GM12878 (cell line): Measurements from ENCODE around the gene TMED5. TPM values are rescaled to one million over a fixed set of nuclear protein-coding genes. Genes with fewer than 3 reads are reported as not detected.

Experiments used
- ATF3 ChIP-seq: IDR thresholded peaks from 2 replicates; pipeline ENCODE4 v1.6.1; 2011; ENCODE audit warnings: low read depth, mild to moderate bottlenecking, low read length, moderate library complexity, borderline replicate concordance; ENCODE audit errors: extremely low read depth
- BACH1 ChIP-seq: fragments of 450-650 bp; IDR thresholded peaks from 2 replicates; pipeline ENCODE4 v1.6.1; 2017; ENCODE audit warnings: mild to moderate bottlenecking, borderline replicate concordance
- BCL11A ChIP-seq: IDR thresholded peaks from 2 replicates; pipeline ENCODE4 v1.6.1; 2011; ENCODE audit warnings: low read depth, low read length
- EED ChIP-seq: sonication (generic); IDR thresholded peaks from 2 replicates; pipeline ENCODE4 v1.6.1; 2016; ENCODE audit warnings: antibody characterized with exemption, low read depth
- FOXK2 ChIP-seq: fragments of 450-650 bp; IDR thresholded peaks from 2 replicates; pipeline ENCODE4 v1.6.1; 2017; ENCODE audit warnings: mild to moderate bottlenecking, moderate library complexity
- GATAD2B ChIP-seq: fragments of 450-650 bp; conservative IDR thresholded peaks from 2 replicates; pipeline ENCODE4 v1.6.1; 2017; ENCODE audit warnings: low read depth, mild to moderate bottlenecking, moderate library complexity
- HDAC6 ChIP-seq: fragments of 200-600 bp; sonication (generic); IDR thresholded peaks from one replicate; pipeline ENCODE4 v1.8.0; 2017; ENCODE audit warnings: antibody characterized with exemption; ENCODE audit not compliant: unreplicated experiment
- JUNB ChIP-seq: IDR thresholded peaks from 2 replicates; pipeline ENCODE4 v1.6.1; 2016; ENCODE audit warnings: antibody characterized with exemption, mild to moderate bottlenecking
- JUND ChIP-seq: IDR thresholded peaks from 2 replicates; pipeline ENCODE4 v1.6.1; 2012; ENCODE audit warnings: low read depth, mild to moderate bottlenecking, low read length, improper control_type of control experiment, moderate library complexity
- KAT2A ChIP-seq: conservative IDR thresholded peaks from 2 replicates; pipeline ENCODE4 v1.6.1; 2011; ENCODE audit warnings: low read depth, low read length; ENCODE audit not compliant: control insufficient read depth
- KLF5 ChIP-seq: fragments of 450-650 bp; IDR thresholded peaks from 2 replicates; pipeline ENCODE4 v1.6.1; 2014; ENCODE audit warnings: mild to moderate bottlenecking; ENCODE audit not compliant: partially characterized antibody
- MTA2 ChIP-seq: fragments of 450-650 bp; IDR thresholded peaks from 2 replicates; pipeline ENCODE4 v1.6.1; 2016; ENCODE audit warnings: low read depth, mild to moderate bottlenecking, moderate library complexity
- NR2F1 ChIP-seq: fragments of 450-650 bp; conservative IDR thresholded peaks from 2 replicates; pipeline ENCODE4 v1.6.1; 2017; ENCODE audit warnings: mild to moderate bottlenecking
- NRF1 ChIP-seq: conservative IDR thresholded peaks from 2 replicates; pipeline ENCODE4 v1.6.1; 2011; ENCODE audit warnings: mild to moderate bottlenecking, low read depth, low read length, improper control_type of control experiment
- PAX8 ChIP-seq: fragments of 450-650 bp; IDR thresholded peaks from 2 replicates; pipeline ENCODE4 v1.6.1; 2017; ENCODE audit warnings: mild to moderate bottlenecking, moderate library complexity
- SMAD1 ChIP-seq: fragments of 450-650 bp; IDR thresholded peaks from 2 replicates; pipeline ENCODE4 v1.6.1; 2018; ENCODE audit warnings: mild to moderate bottlenecking, low read depth; ENCODE audit not compliant: partially characterized antibody
- SP1 ChIP-seq: IDR thresholded peaks from one replicate; pipeline ENCODE4 v1.6.1; 2011; ENCODE audit warnings: low read depth, low read length
- YBX1 ChIP-seq: fragments of 450-650 bp; IDR thresholded peaks from 2 replicates; pipeline ENCODE4 v1.6.1; 2016; ENCODE audit warnings: antibody characterized with exemption
- ZBED1 ChIP-seq: IDR thresholded peaks from 2 replicates; pipeline ENCODE4 v1.6.1; 2016; ENCODE audit warnings: borderline replicate concordance
- ZBTB33 ChIP-seq: fragments of 450-650 bp; IDR thresholded peaks from 2 replicates; pipeline ENCODE4 v1.6.1; 2017; ENCODE audit warnings: mild to moderate bottlenecking
- ZNF24 ChIP-seq: fragments of 450-650 bp; IDR thresholded peaks from 2 replicates; pipeline ENCODE4 v1.6.1; 2017; ENCODE audit warnings: antibody characterized with exemption, mild to moderate bottlenecking
- ZNF274 ChIP-seq: IDR thresholded peaks from one replicate; pipeline ENCODE4 v1.8.0; 2011; ENCODE audit not compliant: insufficient read length, insufficient read depth
- polyA plus RNA-seq, 11 experiments: library from polyadenylated mRNA; depleted of rRNA in 4 of 11; unstranded in 6 of 11; stranded (reverse) in 5 of 11; fragments of >200 nt; fragmentation: Nextera tagmentation in 4 of 11; fragmentation: Illumina TruSeq in 1 of 11; extraction: Ambion mirVana in 4 of 11; extraction: Trizol in 1 of 11; gene quantifications; 1 replicate in 1 of 11; 2 replicates in 10 of 11; pipeline versions ENCODE4 v1.2.1 to v1.2.3, GENCODE V29; 2011 to 2016; ENCODE audit warnings: inconsistent platforms in 2 of 11, missing spikeins in 2 of 11, low read depth in 1 of 11
- total RNA-seq, 4 experiments: library from RNA; depleted of rRNA in 3 of 4; stranded (reverse); fragments of >200 nt in 3 of 4; fragmentation: Illumina TruSeq in 1 of 4; extraction: Trizol in 1 of 4; gene quantifications; 2 replicates each; pipeline versions ENCODE4 v1.2.1 to v1.2.3, GENCODE V29; 2013 to 2021
- TF ChIP-seq, protein P1 (sequence below): IDR thresholded peaks from 2 replicates; pipeline ENCODE4 v1.6.1; 2011; ENCODE audit warnings: low read depth, low read length, improper control_type of control experiment, borderline replicate concordance
- TF ChIP-seq, protein P2 (sequence below): fragments of 450-650 bp; IDR thresholded peaks from 2 replicates; pipeline ENCODE4 v1.6.1; 2016; ENCODE audit warnings: mild to moderate bottlenecking

The TMED5 gene
- total and polyA plus RNA-seq, 10 of the 15 experiments (the other 5 are each of a cell fraction or from before 2014, with no cell fraction given) = 18.5 to 80.6 (median 54.0) TPM

GRCh38 chr1:93180723-93181613 lies 755 bp upstream of the TMED5 start, which contains the start of gene CCDC18 (continued):
- TF ChIP-seq NR2F1 (no peak), FOXK2 (no peak), JUND (no peak), KAT2A (no peak), YBX1 (no peak), EED (no peak), ZNF274 (no peak), BACH1 (peak; percentile 30; the same call in 1 of the 2 replicates), GATAD2B (peak; percentile 15), ZBED1 (no peak), MTA2 (no peak), HDAC6 (no peak), ATF3 (no peak), JUNB (no peak), KLF5 (peak; percentile 47), ZBTB33 (no peak), SP1 (no peak), ZNF24 (no peak), BCL11A (no peak), PAX8 (no peak), SMAD1 (no peak), NRF1 (no peak)
- TF ChIP-seq, protein P1, sequence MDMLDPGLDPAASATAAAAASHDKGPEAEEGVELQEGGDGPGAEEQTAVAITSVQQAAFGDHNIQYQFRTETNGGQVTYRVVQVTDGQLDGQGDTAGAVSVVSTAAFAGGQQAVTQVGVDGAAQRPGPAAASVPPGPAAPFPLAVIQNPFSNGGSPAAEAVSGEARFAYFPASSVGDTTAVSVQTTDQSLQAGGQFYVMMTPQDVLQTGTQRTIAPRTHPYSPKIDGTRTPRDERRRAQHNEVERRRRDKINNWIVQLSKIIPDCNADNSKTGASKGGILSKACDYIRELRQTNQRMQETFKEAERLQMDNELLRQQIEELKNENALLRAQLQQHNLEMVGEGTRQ = no peak
- TF ChIP-seq, protein P2, sequence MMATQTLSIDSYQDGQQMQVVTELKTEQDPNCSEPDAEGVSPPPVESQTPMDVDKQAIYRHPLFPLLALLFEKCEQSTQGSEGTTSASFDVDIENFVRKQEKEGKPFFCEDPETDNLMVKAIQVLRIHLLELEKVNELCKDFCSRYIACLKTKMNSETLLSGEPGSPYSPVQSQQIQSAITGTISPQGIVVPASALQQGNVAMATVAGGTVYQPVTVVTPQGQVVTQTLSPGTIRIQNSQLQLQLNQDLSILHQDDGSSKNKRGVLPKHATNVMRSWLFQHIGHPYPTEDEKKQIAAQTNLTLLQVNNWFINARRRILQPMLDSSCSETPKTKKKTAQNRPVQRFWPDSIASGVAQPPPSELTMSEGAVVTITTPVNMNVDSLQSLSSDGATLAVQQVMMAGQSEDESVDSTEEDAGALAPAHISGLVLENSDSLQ = no peak
